H9 (cell line): ENCODE measurements around the gene GYG1. TPM values are rescaled to one million over a fixed set of nuclear protein-coding genes. Genes with fewer than 3 reads are reported as not detected.

Experiments
- DNase-seq: peaks from one replicate; pipeline ENCODE4 v3.0.0-alpha.2; 2017
- H2AFZ ChIP-seq: one replicate; pipeline ENCODE4 v1.6.1; 2013; ENCODE audit warnings: mild to moderate bottlenecking, low read length, control low read depth, moderate library complexity
- H2AK5ac ChIP-seq: 2 replicates; pipeline ENCODE4 v1.6.1; 2013; ENCODE audit warnings: low read length, control low read depth, mixed read lengths; ENCODE audit not compliant: insufficient read length
- H2BK120ac ChIP-seq: one replicate; pipeline ENCODE4 v1.6.1; 2013; ENCODE audit warnings: low read depth, mild to moderate bottlenecking, low read length, control low read depth, inconsistent platforms; ENCODE audit not compliant: poor library complexity, severe bottlenecking
- H2BK12ac ChIP-seq: 2 replicates; pipeline ENCODE4 v1.6.1; 2013; ENCODE audit warnings: low read length, control low read depth, mixed read lengths, low read depth; ENCODE audit not compliant: insufficient read length
- H2BK15ac ChIP-seq: 2 replicates; pipeline ENCODE4 v1.6.1; 2013; ENCODE audit warnings: low read depth, low read length, control low read depth
- H2BK20ac ChIP-seq: one replicate; pipeline ENCODE4 v1.6.1; 2013; ENCODE audit warnings: low read depth, mild to moderate bottlenecking, low read length, control low read depth, inconsistent platforms; ENCODE audit not compliant: poor library complexity, severe bottlenecking
- H2BK5ac ChIP-seq: 2 replicates; pipeline ENCODE4 v1.6.1; 2013; ENCODE audit warnings: low read length, control low read depth, mixed read lengths; ENCODE audit not compliant: insufficient read length
- H3K14ac ChIP-seq: 2 replicates; pipeline ENCODE4 v1.6.1; 2013; ENCODE audit warnings: low read length, control low read depth; ENCODE audit not compliant: insufficient read depth
- H3K18ac ChIP-seq: 2 replicates; pipeline ENCODE4 v1.6.1; 2013; ENCODE audit warnings: low read depth, mild to moderate bottlenecking, mixed read lengths, low read length, control low read depth; ENCODE audit not compliant: insufficient read length
- H3K23ac ChIP-seq: 2 replicates; pipeline ENCODE4 v1.6.1; 2013; ENCODE audit warnings: low read length, control low read depth, mixed read lengths, low read depth; ENCODE audit not compliant: insufficient read length
- H3K23me2 ChIP-seq: 2 replicates; pipeline ENCODE4 v1.6.1; 2013; ENCODE audit warnings: low read depth, mild to moderate bottlenecking, mixed read lengths, low read length, control low read depth; ENCODE audit not compliant: insufficient read length, poor library complexity, severe bottlenecking
- H3K27ac ChIP-seq: 2 replicates; pipeline ENCODE4 v1.5.1; 2013; ENCODE audit warnings: low read length, control low read depth, mixed read lengths, low read depth; ENCODE audit not compliant: insufficient read length
- H3K27me3 ChIP-seq: 2 replicates; pipeline ENCODE4 v1.6.1; 2013; ENCODE audit warnings: low read length, control low read depth, inconsistent platforms; ENCODE audit not compliant: insufficient read depth
- H3K4ac ChIP-seq: 2 replicates; pipeline ENCODE4 v1.6.1; 2013; ENCODE audit warnings: low read depth, mild to moderate bottlenecking, control low read depth, inconsistent platforms, low read length, moderate library complexity
- H3K4me1 ChIP-seq: 2 replicates; pipeline ENCODE4 v1.6.1; 2013; ENCODE audit warnings: low read length, control low read depth, inconsistent platforms; ENCODE audit not compliant: insufficient read depth
- H3K4me2 ChIP-seq: 2 replicates; pipeline ENCODE4 v1.6.1; 2013; ENCODE audit warnings: low read length, control low read depth, mixed read lengths; ENCODE audit not compliant: insufficient read length, insufficient read depth
- H3K56ac ChIP-seq: 2 replicates; pipeline ENCODE4 v1.6.1; 2013; ENCODE audit warnings: low read depth, mild to moderate bottlenecking, mixed read lengths, low read length, control low read depth; ENCODE audit not compliant: insufficient read length
- H3K79me1 ChIP-seq: 2 replicates; pipeline ENCODE4 v1.6.1; 2013; ENCODE audit warnings: low read depth, mild to moderate bottlenecking, moderate library complexity, low read length, control low read depth, inconsistent platforms; ENCODE audit not compliant: insufficient read depth, poor library complexity, severe bottlenecking
- H3K79me2 ChIP-seq: 2 replicates; pipeline ENCODE4 v1.6.1; 2013; ENCODE audit warnings: low read length, control low read depth, inconsistent platforms; ENCODE audit not compliant: insufficient read depth
- H3K9ac ChIP-seq: 2 replicates; pipeline ENCODE4 v1.6.1; 2013; ENCODE audit warnings: low read length, control low read depth, mixed read lengths; ENCODE audit not compliant: insufficient read length; ENCODE audit errors: extremely low read depth
- H3K9me3 ChIP-seq: one replicate; pipeline ENCODE4 v1.6.1; 2013; ENCODE audit warnings: low read depth, low read length, inconsistent platforms; ENCODE audit not compliant: control insufficient read depth
- H3T11ph ChIP-seq: one replicate; pipeline ENCODE4 v1.6.1; 2013; ENCODE audit warnings: mild to moderate bottlenecking, low read length, control low read depth, inconsistent platforms
- H4K20me1 ChIP-seq: one replicate; pipeline ENCODE4 v1.6.1; 2013; ENCODE audit not compliant: control insufficient read depth, insufficient read length, insufficient read depth
- H4K5ac ChIP-seq: 2 replicates; pipeline ENCODE4 v1.6.1; 2013; ENCODE audit warnings: low read depth, mild to moderate bottlenecking, mixed read lengths, low read length, control low read depth; ENCODE audit not compliant: insufficient read length
- H4K8ac ChIP-seq: replicated peaks from 2 replicates; pipeline ENCODE4 v1.6.1; 2013; ENCODE audit warnings: low read length, control low read depth, mixed read lengths, low read depth; ENCODE audit not compliant: insufficient read length
- H4K91ac ChIP-seq: 2 replicates; pipeline ENCODE4 v1.6.1; 2013; ENCODE audit warnings: low read depth, mild to moderate bottlenecking, moderate library complexity, mixed read lengths, low read length, control low read depth; ENCODE audit not compliant: insufficient read length
- H3K27ac Mint-ChIP-seq, 3 experiments: 2 replicates in 2 of 3; 3 replicates in 1 of 3; pipeline ENCODE4 v1.8.0; 2020 to 2021; ENCODE audit warnings: mixed read lengths in 3 of 3, mild to moderate bottlenecking in 1 of 3, moderate library complexity in 1 of 3
- H3K27me3 Mint-ChIP-seq: 2 replicates; pipeline ENCODE4 v1.8.0; 2021; ENCODE audit warnings: low read depth, mild to moderate bottlenecking, moderate library complexity, mixed read lengths
- H3K36me3 Mint-ChIP-seq, 3 experiments: 2 replicates in 2 of 3; 3 replicates in 1 of 3; pipeline ENCODE4 v1.8.0; 2020 to 2021; ENCODE audit warnings: low read depth in 3 of 3, mixed read lengths in 3 of 3; ENCODE audit not compliant: insufficient read depth in 1 of 3
- H3K4me1 Mint-ChIP-seq, 2 experiments: 2 replicates each; pipeline ENCODE4 v1.8.0; 2020; ENCODE audit warnings: mixed read lengths in 2 of 2
- H3K4me3 Mint-ChIP-seq, 2 experiments: 2 replicates in 1 of 2; 3 replicates in 1 of 2; pipeline ENCODE4 v1.8.0; 2020 to 2021; ENCODE audit warnings: mild to moderate bottlenecking in 2 of 2, mixed read lengths in 2 of 2, moderate library complexity in 1 of 2
- H3K9me3 Mint-ChIP-seq, 2 experiments: 2 replicates in 1 of 2; 3 replicates in 1 of 2; pipeline ENCODE4 v1.8.0; 2020; ENCODE audit warnings: mild to moderate bottlenecking in 2 of 2, mixed read lengths in 2 of 2, moderate library complexity in 1 of 2
- WGBS: extraction: QIAGEN DNeasy Blood & Tissue Kit; methylation state at CpG from one replicate; pipeline ENCODE4 v1.1.7; 2013; ENCODE audit warnings: missing lambda C conversion rate, low lambda C conversion rate, mixed read lengths; ENCODE audit not compliant: insufficient read length; ENCODE audit errors: extremely low coverage; 5-methylcytosine and 5-hydroxymethylcytosine counted together
- total RNA-seq: library from RNA; stranded (reverse); gene quantifications from 2 replicates; pipeline ENCODE4 v1.2.1, GENCODE V29; 2021
- TF ChIP-seq, protein P1 (sequence below): fragments of 200-600 bp; sonication (generic); conservative IDR thresholded peaks from 3 replicates; pipeline ENCODE4 v1.8.0; 2021; ENCODE audit warnings: antibody characterized with exemption, mild to moderate bottlenecking

GYG1 gene
- total RNA-seq, 1 experiment from 2014 or later = 31.5 TPM

DNA sequence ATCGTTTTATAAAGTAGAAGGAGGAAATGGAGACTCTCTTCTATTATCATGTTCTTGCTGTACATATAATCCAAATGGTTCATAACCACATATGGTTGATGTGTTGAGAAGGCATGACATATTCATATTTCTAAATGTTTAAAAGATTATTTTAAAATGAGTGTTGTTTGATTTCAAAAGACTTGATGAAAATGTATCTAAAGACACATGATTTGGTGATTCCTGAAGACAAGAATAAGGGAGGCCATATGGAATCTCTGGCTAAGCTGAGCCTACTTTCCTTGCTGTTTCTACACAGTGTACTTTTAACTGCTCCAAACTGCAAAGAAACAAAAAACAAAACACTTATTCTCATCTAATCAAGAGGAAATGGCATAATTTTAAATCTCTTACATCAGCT, 23.0 kb upstream of the GYG1 start:
- Mint-ChIP-seq H3K27ac (no peak overlapping the region), H3K27me3 (no peaks in the 10 kb centered on the region), H3K36me3 (no peaks in the 10 kb centered on the region), H3K4me1 (peaks cover 7 to 8% of the 10 kb centered on the region in 2 experiments; a peak in 3 of 4 replicates), H3K4me3 (no peak overlapping the region), H3K9me3 (no peaks in the 10 kb centered on the region)
- H3K56ac ChIP-seq = no peak overlapping the region
- TF ChIP-seq, protein P1, sequence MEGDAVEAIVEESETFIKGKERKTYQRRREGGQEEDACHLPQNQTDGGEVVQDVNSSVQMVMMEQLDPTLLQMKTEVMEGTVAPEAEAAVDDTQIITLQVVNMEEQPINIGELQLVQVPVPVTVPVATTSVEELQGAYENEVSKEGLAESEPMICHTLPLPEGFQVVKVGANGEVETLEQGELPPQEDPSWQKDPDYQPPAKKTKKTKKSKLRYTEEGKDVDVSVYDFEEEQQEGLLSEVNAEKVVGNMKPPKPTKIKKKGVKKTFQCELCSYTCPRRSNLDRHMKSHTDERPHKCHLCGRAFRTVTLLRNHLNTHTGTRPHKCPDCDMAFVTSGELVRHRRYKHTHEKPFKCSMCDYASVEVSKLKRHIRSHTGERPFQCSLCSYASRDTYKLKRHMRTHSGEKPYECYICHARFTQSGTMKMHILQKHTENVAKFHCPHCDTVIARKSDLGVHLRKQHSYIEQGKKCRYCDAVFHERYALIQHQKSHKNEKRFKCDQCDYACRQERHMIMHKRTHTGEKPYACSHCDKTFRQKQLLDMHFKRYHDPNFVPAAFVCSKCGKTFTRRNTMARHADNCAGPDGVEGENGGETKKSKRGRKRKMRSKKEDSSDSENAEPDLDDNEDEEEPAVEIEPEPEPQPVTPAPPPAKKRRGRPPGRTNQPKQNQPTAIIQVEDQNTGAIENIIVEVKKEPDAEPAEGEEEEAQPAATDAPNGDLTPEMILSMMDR = no peak
- no peak overlapping the region for H2BK12ac ChIP-seq
- no peak overlapping the region for H2BK120ac ChIP-seq
- no peak overlapping the region for H3K27ac ChIP-seq
- H3K18ac ChIP-seq = no peak overlapping the region
- no peak for DNase-seq
- H4K20me1 ChIP-seq = no peaks in the 10 kb centered on the region
- peaks cover 10% of the 10 kb centered on the region; the same call in 1 of the 2 replicates for H3K4me1 ChIP-seq
- no peak overlapping the region for H3K14ac ChIP-seq
- H3K4me2 ChIP-seq = no peak overlapping the region
- H3K4ac ChIP-seq = no peak overlapping the region
- H3K79me1 ChIP-seq = no peaks in the 10 kb centered on the region
- H4K5ac ChIP-seq = no peak overlapping the region
- H2BK5ac ChIP-seq = no peak overlapping the region
- no peak overlapping the region for H2BK20ac ChIP-seq
- H2BK15ac ChIP-seq = no peak overlapping the region
- H3K79me2 ChIP-seq = no peaks in the 10 kb centered on the region
- H2AK5ac ChIP-seq = no peak overlapping the region
- H3K23ac ChIP-seq = no peak overlapping the region
- H3K27me3 ChIP-seq = no peaks in the 10 kb centered on the region
- no peak overlapping the region for H2AFZ ChIP-seq
- H3K23me2 ChIP-seq = no peaks in the 10 kb centered on the region
- no peak overlapping the region for H4K8ac ChIP-seq
- WGBS = no CpG with 5 or more reads among the region's 1 CpG
- no peak overlapping the region for H3T11ph ChIP-seq
- H3K9ac ChIP-seq = no peak overlapping the region
- H3K9me3 ChIP-seq = no peaks in the 10 kb centered on the region
- H4K91ac ChIP-seq = no peak overlapping the region
